ENCODE measurements around the gene AGMO. TPM values are rescaled to one million over a fixed set of nuclear protein-coding genes. Genes with fewer than 3 reads are reported as not detected.

AGMO gene
- total and polyA plus RNA-seq, 10 of the 15 experiments (the other 5 are each of a cell fraction or from before 2014, with no cell fraction given) = 0.11 to 0.29 TPM; not detected in 8

- Histone ChIP-seq H3K4me1 (ENCODE audit: control insufficient read depth, insufficient read depth, low read length) (no peaks in the 10 kb centered on the region), H2AFZ (ENCODE audit: control insufficient read depth, low read depth, low read length) (no peak overlapping the region), H3K27me3 (replicated peaks in 1 of 2; ENCODE audit: control insufficient read depth in 2 of 2, insufficient read depth in 2 of 2, low read length in 1 of 2) (no peaks in the 10 kb centered on the region), H3K79me2 (ENCODE audit: control insufficient read depth, insufficient read depth, low read length) (no peaks in the 10 kb centered on the region), H3K4me2 (ENCODE audit: control insufficient read depth, insufficient read depth) (no peak overlapping the region), H3K9ac (ENCODE audit: control insufficient read depth, insufficient read depth, low read length) (no peak overlapping the region), H3K4me3 (no peak overlapping the region), H3K36me3 (ENCODE audit: control insufficient read depth in 2 of 2, insufficient read depth in 2 of 2, low read length in 1 of 2) (no peaks in the 10 kb centered on the region), H3K9me3 (replicated peaks; ENCODE audit: control insufficient read depth, insufficient read depth, low read length) (no peaks in the 10 kb centered on the region), H3K27ac (ENCODE audit: control insufficient read depth, insufficient read depth) (no peak overlapping the region), H4K20me1 (ENCODE audit: control insufficient read depth, insufficient read depth) (no peaks in the 10 kb centered on the region)
- POLR2A ChIA-PET = no interaction called here
- SMC1A ChIA-PET (ENCODE audit: uncharacterized antibody, unreplicated experiment) = interaction anchor here (0.8 to 2.4 kb wide), 6 partner anchors 9 to 258 kb away, joined by 3 to 8 read pairs (median 3); no protein-coding TSS in a partner anchor
- DNase-seq (ENCODE audit: low read depth, low spot score) = no peak
- no peak for TF ChIP-seq MYC (IDR thresholded peaks at IDR 0.05; ENCODE audit: insufficient read depth, insufficient read length, insufficient replicate concordance, low read length, severe bottlenecking)
- no peak for TF ChIP-seq SREBF2 (IDR thresholded peaks at IDR 0.05; ENCODE audit: low read length)
- TF ChIP-seq MXI1 (IDR thresholded peaks at IDR 0.05; ENCODE audit: low read depth, low read length) = no peak
- TF ChIP-seq ZNF384 (IDR thresholded peaks at IDR 0.05; ENCODE audit: borderline replicate concordance, low read depth, low read length) = no peak
- TF ChIP-seq LARP7 (IDR thresholded peaks at IDR 0.05) = no peak
- TF ChIP-seq CBX3 (IDR thresholded peaks at IDR 0.05; ENCODE audit: borderline replicate concordance, low read depth) = no peak
- no peak for TF ChIP-seq PAX5 (IDR thresholded peaks at IDR 0.05; ENCODE audit: borderline replicate concordance, low read depth, low read length)
- no peak for TF ChIP-seq SP1 (IDR thresholded peaks at IDR 0.05; ENCODE audit: low read depth, low read length)
- no peak for TF ChIP-seq ATF3 (IDR thresholded peaks at IDR 0.05; ENCODE audit: borderline replicate concordance, extremely low read depth, low read depth, low read length)
- no peak for TF ChIP-seq MYB (IDR thresholded peaks at IDR 0.05; ENCODE audit: borderline replicate concordance, low read depth, low read length)
- no peak for TF ChIP-seq NBN (IDR thresholded peaks at IDR 0.05)
- TF ChIP-seq RFX5 (IDR thresholded peaks at IDR 0.05; ENCODE audit: low read depth, low read length) = no peak
- no peak for TF ChIP-seq SPI1 (IDR thresholded peaks at IDR 0.05; ENCODE audit: borderline replicate concordance, insufficient read depth, low read depth, low read length)
- TF ChIP-seq PAX8 (IDR thresholded peaks at IDR 0.05) = no peak
- TF ChIP-seq ATF7 (IDR thresholded peaks at IDR 0.05; ENCODE audit: low read depth) = no peak
- TF ChIP-seq MEF2B (IDR thresholded peaks at IDR 0.05; ENCODE audit: partially characterized antibody, poor library complexity, severe bottlenecking) = no peak
- TF ChIP-seq USF2 (IDR thresholded peaks at IDR 0.05; ENCODE audit: borderline replicate concordance, low read depth, low read length) = no peak
- TF ChIP-seq RUNX3 (IDR thresholded peaks at IDR 0.05; ENCODE audit: low read length) = no peak
- FAIRE-seq = no peak
- intact Hi-C loops (cut with micrococcal nuclease; ENCODE audit: unreplicated experiment) = no loop called here
- no peak for ATAC-seq
- RAD21 ChIA-PET (ENCODE audit: unreplicated experiment) = interaction anchor here (0.8 kb wide), 1 partner anchor 100 kb away, joined by 3 read pairs; no protein-coding TSS in a partner anchor
- CTCF ChIA-PET = interaction anchor here (0.7 to 1.0 kb wide), 2 partner anchors 8 to 16 kb away, joined by 3 read pairs; no protein-coding TSS in a partner anchor
- 18% methylated on average over 2 of the region's 2 CpGs for WGBS (ENCODE audit: insufficient coverage, insufficient replicate concordance, low lambda C conversion rate, missing lambda C conversion rate)
- no TSS peak for BruUV-seq (replicated peaks)
- in situ Hi-C loops (cut with MboI) = no loop called here
Measured at GRCh38 chr7:15462721-15463389, 99.0 kb downstream of the AGMO start.

All from GM12878 (cell line).